GM18526 (cell line): ENCODE results near the gene QRICH1.
A peak's percentile ranks its signal among the peaks of the same experiment; 100 is the strongest.

ENCODE experiments used
- POLR2A ChIP-seq: IDR thresholded peaks from 3 replicates; pipeline ENCODE4 v1.6.1; 2011; ENCODE audit not compliant: insufficient read length; ENCODE audit errors: extremely low read depth

The QRICH1 gene

GRCh38 chr3:49017229-49017970, 76.5 kb downstream of the QRICH1 start:
- TF ChIP-seq POLR2A = no peak

DNA sequence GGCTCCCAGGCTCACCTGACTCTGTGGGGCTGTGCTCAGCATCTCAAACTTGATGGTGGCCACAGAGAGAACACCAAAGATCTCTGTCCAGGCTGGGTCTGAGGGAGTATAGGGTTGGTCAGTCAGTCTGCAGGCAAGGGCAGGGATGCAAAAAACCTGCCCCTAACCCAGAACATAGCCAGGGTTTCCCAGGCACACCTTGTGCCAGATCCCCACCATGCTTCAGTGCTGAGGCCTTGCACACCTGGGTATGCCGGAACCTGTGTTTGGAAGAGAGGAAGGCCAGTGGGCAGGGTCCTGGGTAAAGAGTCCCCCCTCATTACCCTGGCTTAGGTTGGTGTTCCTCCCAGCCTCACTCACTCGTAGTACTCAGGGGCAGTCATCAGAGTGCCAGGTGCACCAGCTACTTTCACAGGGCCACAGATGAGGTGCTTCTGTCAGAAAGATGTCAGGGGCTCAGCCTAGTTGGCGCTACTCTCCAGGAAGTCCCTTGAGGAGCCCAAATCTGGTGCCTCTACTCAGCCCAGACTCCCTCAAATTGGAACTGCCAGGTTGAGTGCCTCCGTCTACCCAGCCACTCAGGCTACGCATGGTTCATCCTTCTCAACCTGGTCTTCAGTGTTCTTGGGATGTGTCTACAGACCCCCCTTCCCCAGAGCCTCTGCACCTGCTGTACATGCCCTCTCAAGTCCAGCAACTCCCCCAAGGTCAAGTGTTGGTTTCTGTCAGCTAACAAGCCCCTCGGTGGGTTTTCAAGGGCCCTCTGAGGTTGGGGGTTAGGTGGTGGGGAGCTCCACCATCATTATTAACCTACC, 77.2 kb downstream of the QRICH1 start:
- peak; percentile 30 for TF ChIP-seq POLR2A

GRCh38 chr3:49015765-49016164, 78.1 kb downstream of the QRICH1 start:
- TF ChIP-seq POLR2A = no peak

GRCh38 chr3:49015072-49015471, 78.8 kb downstream of the QRICH1 start:
- TF ChIP-seq POLR2A = no peak

GRCh38 chr3:49013738-49014660, 79.9 kb downstream of the QRICH1 start:
- TF ChIP-seq POLR2A = no peak

DNA sequence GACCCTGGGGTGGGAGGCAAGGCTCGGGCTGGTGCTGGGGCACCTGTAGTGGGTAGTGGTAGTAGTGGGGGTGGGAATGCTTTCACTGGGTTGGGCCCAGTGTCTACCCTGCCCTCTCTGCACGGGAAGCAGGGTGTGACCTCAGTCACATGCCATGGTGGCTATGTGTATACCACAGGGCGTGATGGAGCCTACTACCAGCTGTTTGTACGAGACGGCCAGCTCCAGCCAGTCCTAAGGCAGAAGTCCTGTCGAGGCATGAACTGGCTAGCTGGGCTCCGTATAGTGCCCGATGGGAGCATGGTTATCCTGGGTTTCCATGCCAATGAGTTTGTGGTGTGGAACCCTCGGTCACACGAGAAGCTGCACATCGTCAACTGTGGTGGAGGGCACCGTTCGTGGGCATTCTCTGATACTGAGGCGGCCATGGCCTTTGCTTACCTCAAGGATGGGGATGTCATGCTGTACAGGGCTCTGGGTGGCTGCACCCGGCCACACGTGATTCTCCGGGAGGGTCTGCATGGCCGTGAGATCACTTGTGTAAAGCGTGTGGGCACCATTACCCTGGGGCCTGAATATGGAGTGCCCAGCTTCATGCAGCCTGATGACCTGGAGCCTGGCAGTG, 80.6 kb downstream of the QRICH1 start:
- TF ChIP-seq POLR2A = no peak

GRCh38 chr3:49012441-49013017, 81.3 kb downstream of the QRICH1 start:
- TF ChIP-seq POLR2A = no peak

GRCh38 chr3:49009396-49009795, 84.5 kb downstream of the QRICH1 start:
- TF ChIP-seq POLR2A = no peak

GRCh38 chr3:49007771-49008528, 85.9 kb downstream of the QRICH1 start:
- no peak for TF ChIP-seq POLR2A

DNA sequence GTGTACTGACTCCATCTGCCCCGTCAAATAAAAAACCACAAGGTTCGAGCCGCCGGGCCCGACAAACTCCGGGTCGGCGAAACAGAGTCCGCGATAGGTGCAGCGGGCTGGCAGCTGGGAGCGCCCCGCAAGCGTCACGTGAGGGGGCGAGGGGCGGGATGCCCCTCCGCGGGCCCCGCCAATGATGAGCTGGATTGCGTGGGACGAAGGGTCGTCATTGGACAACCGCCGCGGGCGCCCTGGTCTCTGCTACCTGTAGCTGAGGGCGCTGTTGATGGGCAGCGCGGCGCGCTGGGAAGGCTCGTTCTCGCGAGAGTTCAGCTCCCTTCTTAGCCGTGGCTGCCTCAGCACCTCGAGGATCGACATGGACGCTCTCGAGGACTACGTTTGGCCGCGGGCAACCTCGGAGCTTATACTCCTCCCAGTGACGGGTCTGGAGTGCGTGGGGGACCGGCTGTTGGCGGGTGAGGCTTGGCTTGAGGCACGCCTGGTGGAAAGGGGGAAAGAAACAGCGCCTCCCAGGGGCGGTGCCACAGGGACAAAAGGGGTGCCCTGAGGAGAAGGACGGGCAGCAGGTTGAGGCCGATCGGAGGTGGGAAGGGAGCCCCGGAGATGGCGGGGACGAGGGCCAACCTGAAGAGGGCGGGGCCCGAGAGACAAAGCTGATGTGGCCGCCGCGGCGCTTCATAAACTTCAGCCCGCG, 86.7 kb downstream of the QRICH1 start, which contains the start of gene WDR6:
WDR6 (plus strand) TSS at position 324 of the 703 bp plus-strand sequence; CDS start at position 365, 41 bp downstream.
- TF ChIP-seq POLR2A = peak; percentile 93

- no peak for TF ChIP-seq POLR2A
Measured at GRCh38 chr3:49006408-49007067, 87.3 kb downstream of the QRICH1 start.

GRCh38 chr3:49005998-49006397, 87.9 kb downstream of the QRICH1 start:
- no peak for TF ChIP-seq POLR2A

DNA sequence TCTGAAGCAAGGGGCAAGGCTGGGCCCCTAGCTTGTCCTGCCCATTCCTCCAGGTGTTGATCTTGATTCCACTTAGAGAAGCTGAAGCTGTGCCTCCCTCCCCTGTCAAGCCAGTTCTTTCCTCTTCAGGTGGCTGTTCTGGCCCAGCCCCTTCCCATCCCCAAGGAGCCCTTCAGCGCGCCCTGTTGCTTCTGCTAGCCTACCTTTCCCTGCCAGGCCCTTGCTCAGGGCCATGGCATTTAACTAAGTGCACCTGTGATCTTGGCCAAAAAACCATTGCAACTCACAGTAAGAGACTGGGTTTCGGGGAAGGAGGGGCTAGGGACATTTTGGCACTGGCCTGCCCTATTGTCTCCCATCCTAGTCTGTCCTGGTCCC, 88.6 kb downstream of the QRICH1 start:
- TF ChIP-seq POLR2A = no peak
